GM12878 (cell line): ENCODE results near the gene TBXAS1. TPM values are rescaled to one million over a fixed set of nuclear protein-coding genes. Genes with fewer than 3 reads are reported as not detected.

ENCODE experiments used
- CUX1 ChIP-seq: IDR thresholded peaks from 2 replicates; pipeline ENCODE4 v1.6.1; 2012; ENCODE audit warnings: improper control_type of control experiment, low read depth, low read length; ENCODE audit not compliant: insufficient replicate concordance
- E2F4 ChIP-seq: IDR thresholded peaks from 2 replicates; pipeline ENCODE4 v1.6.1; 2012; ENCODE audit warnings: low read depth, low read length, improper control_type of control experiment
- ELK1 ChIP-seq: IDR thresholded peaks from 2 replicates; pipeline ENCODE4 v1.6.1; 2012; ENCODE audit warnings: low read depth, low read length, improper control_type of control experiment
- MXI1 ChIP-seq: fragments of 150-350 bp; IDR thresholded peaks from 2 replicates; pipeline ENCODE4 v1.6.1; 2011; ENCODE audit warnings: low read depth, mild to moderate bottlenecking, inconsistent platforms, low read length, improper control_type of control experiment
- NR2C2 ChIP-seq: IDR thresholded peaks from 2 replicates; pipeline ENCODE4 v1.6.1; 2011; ENCODE audit warnings: borderline replicate concordance, low read depth; ENCODE audit not compliant: control insufficient read depth, insufficient read length
- POLR2A ChIP-seq: IDR thresholded peaks from 2 replicates; pipeline ENCODE4 v1.6.1; 2011; ENCODE audit warnings: low read depth, mild to moderate bottlenecking, low read length
- polyA plus RNA-seq, 11 experiments: library from polyadenylated mRNA; depleted of rRNA in 4 of 11; unstranded in 6 of 11; stranded (reverse) in 5 of 11; fragments of >200 nt; fragmentation: Nextera tagmentation in 4 of 11; fragmentation: Illumina TruSeq in 1 of 11; extraction: Ambion mirVana in 4 of 11; extraction: Trizol in 1 of 11; gene quantifications; 1 replicate in 1 of 11; 2 replicates in 10 of 11; pipeline versions ENCODE4 v1.2.1 to v1.2.3, GENCODE V29; 2011 to 2016; ENCODE audit warnings: inconsistent platforms in 2 of 11, missing spikeins in 2 of 11, low read depth in 1 of 11
- total RNA-seq, 4 experiments: library from RNA; depleted of rRNA in 3 of 4; stranded (reverse); fragments of >200 nt in 3 of 4; fragmentation: Illumina TruSeq in 1 of 4; extraction: Trizol in 1 of 4; gene quantifications; 2 replicates each; pipeline versions ENCODE4 v1.2.1 to v1.2.3, GENCODE V29; 2013 to 2021

TBXAS1 gene
- total and polyA plus RNA-seq, 10 of the 15 experiments (the other 5 are each of a cell fraction or from before 2014, with no cell fraction given) = 1.5 to 32.7 (median 16.3) TPM

GRCh38 chr7:139876622-139877283 is 47.7 kb downstream of the TBXAS1 start (continued):
- no peak for TF ChIP-seq E2F4
- no peak for TF ChIP-seq POLR2A
- TF ChIP-seq CUX1 = no peak
- no peak for TF ChIP-seq NR2C2
- no peak for TF ChIP-seq MXI1
- no peak for TF ChIP-seq ELK1
